K562 (cell line): Measurements from ENCODE around the gene IQCN. TPM values are rescaled to one million over a fixed set of nuclear protein-coding genes. Genes with fewer than 3 reads are reported as not detected.

ENCODE experiments used
- BRCA1 ChIP-seq, 2 experiments: fragments of 450-650 bp in 1 of 2; sonication (generic) in 1 of 2; formaldehyde crosslinking in 1 of 2; IDR thresholded peaks; 2 replicates each; pipeline versions ENCODE4 v1.5.0 to v1.6.1; 2017 to 2020; ENCODE audit warnings: mild to moderate bottlenecking in 1 of 2, missing genetic modification reagents in 1 of 2
- CBX3 ChIP-seq, 2 experiments: IDR thresholded peaks; 1 replicate in 1 of 2; 2 replicates in 1 of 2; pipeline ENCODE4 v1.6.1; 2012; ENCODE audit warnings: inconsistent platforms in 2 of 2, low read length in 2 of 2, borderline replicate concordance in 1 of 2, control low read depth in 1 of 2
- CEBPB ChIP-seq: fragments of 450-650 bp; IDR thresholded peaks from 2 replicates; pipeline ENCODE4 v1.6.1; 2016; ENCODE audit warnings: missing genetic modification characterization, missing compliant biosample characterization
- KLF13 ChIP-seq: fragments of 450-650 bp; IDR thresholded peaks from 2 replicates; pipeline ENCODE4 v1.6.1; 2016; ENCODE audit warnings: missing genetic modification characterization, low read depth, mild to moderate bottlenecking, missing compliant biosample characterization, moderate library complexity, borderline replicate concordance
- MEF2A ChIP-seq: IDR thresholded peaks from 2 replicates; pipeline ENCODE4 v1.6.1; 2011; ENCODE audit warnings: low read depth, mild to moderate bottlenecking, low read length, moderate library complexity; ENCODE audit not compliant: control insufficient read depth
- NBN ChIP-seq: fragments of 450-650 bp; IDR thresholded peaks from 2 replicates; pipeline ENCODE4 v1.6.1; 2016; ENCODE audit warnings: low read depth, mild to moderate bottlenecking
- NCOA6 ChIP-seq: fragments of 450-650 bp; IDR thresholded peaks from 2 replicates; pipeline ENCODE4 v1.6.1; 2017; ENCODE audit warnings: mild to moderate bottlenecking
- NELFE ChIP-seq: IDR thresholded peaks from 2 replicates; pipeline ENCODE4 v1.6.1; 2011; ENCODE audit warnings: mild to moderate bottlenecking; ENCODE audit not compliant: insufficient read depth, insufficient read length
- NRF1 ChIP-seq, 2 experiments: fragments of 450-650 bp; IDR thresholded peaks in 1 of 2; conservative IDR thresholded peaks in 1 of 2; 2 replicates each; pipeline ENCODE4 v1.6.1; 2014; ENCODE audit warnings: mild to moderate bottlenecking in 2 of 2
- PREB ChIP-seq: sonication (generic); formaldehyde crosslinking; IDR thresholded peaks from 2 replicates; pipeline ENCODE4 v1.8.1; 2023; ENCODE audit warnings: mild to moderate bottlenecking, missing genetic modification reagents
- SMAD4 ChIP-seq: fragments of 250-450 bp; sonication (Bioruptor Pico); conservative IDR thresholded peaks from 2 replicates; pipeline ENCODE4 v1.8.0; 2021; ENCODE audit warnings: inconsistent platforms, mild to moderate bottlenecking, moderate library complexity
- SNRNP70 ChIP-seq: fragments of 200-400 bp; formaldehyde crosslinking; optimal IDR thresholded peaks from 2 replicates; pipeline ENCODE3; 2017; ENCODE audit warnings: low read depth, low read length
- SREBF2 ChIP-seq: sonication (generic); formaldehyde crosslinking; IDR thresholded peaks from 2 replicates; pipeline ENCODE4 v1.4.0; 2020; ENCODE audit warnings: mild to moderate bottlenecking, missing genetic modification reagents
- THRAP3 ChIP-seq: fragments of 450-650 bp; IDR thresholded peaks from 2 replicates; pipeline ENCODE4 v1.6.1; 2016; ENCODE audit warnings: mild to moderate bottlenecking, inconsistent platforms, borderline replicate concordance
- ZBTB1 ChIP-seq: sonication (generic); formaldehyde crosslinking; IDR thresholded peaks from 2 replicates; pipeline ENCODE4 v1.8.1; 2023; ENCODE audit warnings: missing genetic modification reagents, low read depth, mild to moderate bottlenecking, borderline replicate concordance
- ZNF124 ChIP-seq: sonication (generic); formaldehyde crosslinking; IDR thresholded peaks from 2 replicates; pipeline ENCODE4 v1.8.1; 2022; ENCODE audit warnings: missing genetic modification reagents
- ZNF347 ChIP-seq: fragments of 450-650 bp; formaldehyde crosslinking; IDR thresholded peaks from 2 replicates; pipeline ENCODE4 v1.4.0; 2020; ENCODE audit warnings: low read depth, mild to moderate bottlenecking, moderate library complexity
- ZNF354B ChIP-seq: fragments of 250-450 bp; sonication (Bioruptor Pico); IDR thresholded peaks from 2 replicates; pipeline ENCODE4 v1.4.0; 2020
- ZNF79 ChIP-seq: fragments of 250-450 bp; sonication (Bioruptor Pico); IDR thresholded peaks from 2 replicates; pipeline ENCODE4 v1.4.0; 2020; ENCODE audit warnings: low read depth, mild to moderate bottlenecking, moderate library complexity
- polyA plus RNA-seq, 8 experiments: library from polyadenylated mRNA; depleted of rRNA in 4 of 8; stranded (reverse) in 5 of 8; unstranded in 3 of 8; fragments of >200 nt; fragmentation: Nextera tagmentation in 2 of 8; fragmentation: Illumina TruSeq in 1 of 8; extraction: Ambion mirVana in 2 of 8; extraction: Trizol in 1 of 8; gene quantifications; 2 replicates each; pipeline versions ENCODE4 v1.2.1 to v1.2.3, GENCODE V29; 2011 to 2014; ENCODE audit warnings: inconsistent platforms in 1 of 8, missing spikeins in 1 of 8
- total RNA-seq, 7 experiments: library from RNA; depleted of rRNA in 6 of 7; stranded (reverse); fragments of >200 nt in 6 of 7; fragmentation: Illumina TruSeq in 2 of 7; extraction: Trizol in 2 of 7; gene quantifications; 2 replicates each; pipeline versions ENCODE4 v1.2.1 to v1.2.3, GENCODE V29; 2011 to 2021; ENCODE audit warnings: low replicate concordance in 1 of 7
- TF ChIP-seq, protein P1 (sequence below): fragments of 250-450 bp; sonication (Bioruptor Pico); IDR thresholded peaks from 2 replicates; pipeline ENCODE4 v1.4.0; 2020; ENCODE audit warnings: mild to moderate bottlenecking, moderate library complexity
- TF ChIP-seq, protein P2 (sequence below), 2 experiments: fragments of 450-650 bp; conservative IDR thresholded peaks; 2 replicates each; pipeline ENCODE4 v1.6.1; 2017; ENCODE audit warnings: mild to moderate bottlenecking in 2 of 2, moderate library complexity in 2 of 2

Gene IQCN
- total and polyA plus RNA-seq, 9 of the 15 experiments (the other 6 are each of a cell fraction or from before 2014, with no cell fraction given) = 0.01 to 0.07 (median 0.04) TPM; not detected in 3

GRCh38 chr19:18224525-18225354, 49.5 kb downstream of the IQCN start (continued):
- no peak for TF ChIP-seq ZNF347
- TF ChIP-seq SNRNP70 = no peak
- TF ChIP-seq BRCA1 (IDR thresholded peaks at IDR 0.05) = no peak
- TF ChIP-seq BRCA1 (CRISPR knock-in tag; IDR thresholded peaks at IDR 0.05) = no peak
- TF ChIP-seq ZBTB1 (CRISPR knock-in tag) = no peak
- peak; percentile 66; the same call in 1 of the 2 replicates for TF ChIP-seq MEF2A
- TF ChIP-seq ZNF354B (CRISPR knock-in tag) = no peak
- TF ChIP-seq CEBPB = peak; percentile 67
- TF ChIP-seq NCOA6 = peak; percentile 88
- no peak for TF ChIP-seq SREBF2 (CRISPR knock-in tag)
- TF ChIP-seq ZNF124 = no peak
- no peak for TF ChIP-seq PREB (CRISPR knock-in tag)
- peak; percentile 55 to 64; a peak in 3 of 4 replicates for TF ChIP-seq NRF1 (conservative IDR thresholded peaks at IDR 0.05 in 1 of 2, IDR thresholded peaks at IDR 0.05 in 1 of 2)
- TF ChIP-seq SMAD4 = peak; percentile 40; the same call in 1 of the 2 replicates
- TF ChIP-seq CBX3 (IDR thresholded peaks at IDR 0.05; ENCODE audit: borderline replicate concordance in 1 of 2, low read length in 2 of 2) = no peak
- no peak for TF ChIP-seq ZNF79 (CRISPR knock-in tag)
- TF ChIP-seq, protein P1, sequence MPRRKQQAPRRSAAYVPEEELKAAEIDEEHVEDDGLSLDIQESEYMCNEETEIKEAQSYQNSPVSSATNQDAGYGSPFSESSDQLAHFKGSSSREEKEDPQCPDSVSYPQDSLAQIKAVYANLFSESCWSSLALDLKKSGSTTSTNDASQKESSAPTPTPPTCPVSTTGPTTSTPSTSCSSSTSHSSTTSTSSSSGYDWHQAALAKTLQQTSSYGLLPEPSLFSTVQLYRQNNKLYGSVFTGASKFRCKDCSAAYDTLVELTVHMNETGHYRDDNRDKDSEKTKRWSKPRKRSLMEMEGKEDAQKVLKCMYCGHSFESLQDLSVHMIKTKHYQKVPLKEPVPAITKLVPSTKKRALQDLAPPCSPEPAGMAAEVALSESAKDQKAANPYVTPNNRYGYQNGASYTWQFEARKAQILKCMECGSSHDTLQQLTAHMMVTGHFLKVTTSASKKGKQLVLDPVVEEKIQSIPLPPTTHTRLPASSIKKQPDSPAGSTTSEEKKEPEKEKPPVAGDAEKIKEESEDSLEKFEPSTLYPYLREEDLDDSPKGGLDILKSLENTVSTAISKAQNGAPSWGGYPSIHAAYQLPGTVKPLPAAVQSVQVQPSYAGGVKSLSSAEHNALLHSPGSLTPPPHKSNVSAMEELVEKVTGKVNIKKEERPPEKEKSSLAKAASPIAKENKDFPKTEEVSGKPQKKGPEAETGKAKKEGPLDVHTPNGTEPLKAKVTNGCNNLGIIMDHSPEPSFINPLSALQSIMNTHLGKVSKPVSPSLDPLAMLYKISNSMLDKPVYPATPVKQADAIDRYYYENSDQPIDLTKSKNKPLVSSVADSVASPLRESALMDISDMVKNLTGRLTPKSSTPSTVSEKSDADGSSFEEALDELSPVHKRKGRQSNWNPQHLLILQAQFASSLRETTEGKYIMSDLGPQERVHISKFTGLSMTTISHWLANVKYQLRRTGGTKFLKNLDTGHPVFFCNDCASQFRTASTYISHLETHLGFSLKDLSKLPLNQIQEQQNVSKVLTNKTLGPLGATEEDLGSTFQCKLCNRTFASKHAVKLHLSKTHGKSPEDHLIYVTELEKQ (CRISPR knock-in tag) = no peak
- peak; percentile 73; the same call in 1 of the 2 replicates for TF ChIP-seq KLF13 (tag)
- TF ChIP-seq NBN = no peak
- TF ChIP-seq, protein P2, sequence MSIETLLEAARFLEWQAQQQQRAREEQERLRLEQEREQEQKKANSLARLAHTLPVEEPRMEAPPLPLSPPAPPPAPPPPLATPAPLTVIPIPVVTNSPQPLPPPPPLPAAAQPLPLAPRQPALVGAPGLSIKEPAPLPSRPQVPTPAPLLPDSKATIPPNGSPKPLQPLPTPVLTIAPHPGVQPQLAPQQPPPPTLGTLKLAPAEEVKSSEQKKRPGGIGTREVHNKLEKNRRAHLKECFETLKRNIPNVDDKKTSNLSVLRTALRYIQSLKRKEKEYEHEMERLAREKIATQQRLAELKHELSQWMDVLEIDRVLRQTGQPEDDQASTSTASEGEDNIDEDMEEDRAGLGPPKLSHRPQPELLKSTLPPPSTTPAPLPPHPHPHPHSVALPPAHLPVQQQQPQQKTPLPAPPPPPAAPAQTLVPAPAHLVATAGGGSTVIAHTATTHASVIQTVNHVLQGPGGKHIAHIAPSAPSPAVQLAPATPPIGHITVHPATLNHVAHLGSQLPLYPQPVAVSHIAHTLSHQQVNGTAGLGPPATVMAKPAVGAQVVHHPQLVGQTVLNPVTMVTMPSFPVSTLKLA (conservative IDR thresholded peaks at IDR 0.05) = no peak
- no peak for TF ChIP-seq NELFE
- TF ChIP-seq THRAP3 = no peak
